SK-N-MC (cell line): ENCODE data around the gene POLR2J.
"Not testable (repeated sequence)": the region's sequence is repeated elsewhere in the genome, so short reads cannot be mapped to it uniquely, and the experiment has no call there.

ENCODE experiments used
- DNase-seq: peaks from one replicate; pipeline ENCODE4 v3.0.0-alpha.2; 2011; ENCODE audit warnings: low read depth, low spot score
- H3K27ac ChIP-seq: fragments of 200-600 bp; sonication (generic); 2 replicates; pipeline ENCODE4 v1.5.1; 2016; ENCODE audit warnings: mixed run types
- H3K36me3 ChIP-seq: fragments of 200-600 bp; sonication (generic); 2 replicates; pipeline ENCODE4 v1.6.1; 2017; ENCODE audit warnings: antibody characterized with exemption, low read length, mixed read lengths; ENCODE audit not compliant: insufficient read depth
- H3K4me3 ChIP-seq: fragments of 200-600 bp; sonication (generic); 2 replicates; pipeline ENCODE4 v1.5.1; 2016
- H3K9ac ChIP-seq: fragments of 200-600 bp; sonication (generic); 2 replicates; pipeline ENCODE4 v1.8.0; 2017; ENCODE audit warnings: mixed run types, mixed read lengths; ENCODE audit not compliant: insufficient read length
- H3K9me3 ChIP-seq: fragments of 200-600 bp; sonication (generic); 2 replicates; pipeline ENCODE4 v1.6.1; 2017; ENCODE audit warnings: low read depth, mild to moderate bottlenecking, antibody characterized with exemption, low read length, moderate library complexity, mixed read lengths

The POLR2J gene

DNA sequence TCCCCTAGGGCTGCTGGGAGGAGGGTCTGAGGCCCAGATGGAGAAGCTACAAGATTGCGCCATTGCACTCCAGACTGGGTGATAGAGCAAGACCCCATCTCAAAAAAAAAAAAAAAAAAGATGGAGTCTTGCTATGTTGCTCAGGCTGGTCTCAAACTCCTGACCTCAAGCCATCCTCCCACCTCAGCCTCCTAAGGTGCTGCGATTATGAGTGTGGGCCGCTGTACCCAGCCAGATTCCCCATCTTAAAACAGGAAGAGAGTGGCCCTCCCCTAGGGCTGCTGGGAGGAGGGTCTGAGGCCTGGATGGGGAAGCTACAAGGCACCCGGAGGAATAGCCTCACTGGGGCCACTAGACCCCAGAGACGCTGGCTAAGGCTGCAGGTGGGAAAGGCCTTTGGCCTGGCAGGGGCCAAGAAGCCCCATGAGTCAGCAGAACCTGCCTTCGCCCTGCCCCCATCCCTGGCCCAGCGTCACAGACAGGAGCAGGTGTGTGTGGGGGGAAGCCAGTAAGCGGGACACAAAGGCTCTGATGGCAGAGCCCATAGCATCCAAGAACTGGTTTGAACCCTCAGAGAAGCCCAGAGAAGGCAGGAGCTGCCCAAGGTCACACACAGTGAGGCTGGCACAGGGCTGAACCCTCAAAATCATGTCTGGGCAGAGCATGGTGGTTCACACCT lies 28.8 kb upstream of the POLR2J start:
- H3K9ac ChIP-seq, H3K4me3 ChIP-seq, H3K27ac ChIP-seq, DNase-seq, H3K9me3 ChIP-seq, H3K36me3 ChIP-seq: not testable (repeated sequence)

- H3K9me3 ChIP-seq, DNase-seq, H3K4me3 ChIP-seq, H3K27ac ChIP-seq, H3K36me3 ChIP-seq, H3K9ac ChIP-seq: not testable (repeated sequence)
These were observed 26.8 kb upstream of the POLR2J start for GRCh38 chr7:102505298-102506185.

- not testable (repeated sequence) for H3K9me3 ChIP-seq, H3K27ac ChIP-seq, H3K9ac ChIP-seq, H3K4me3 ChIP-seq, H3K36me3 ChIP-seq, DNase-seq
These were observed 24.4 kb upstream of the POLR2J start for GRCh38 chr7:102503141-102503540.

- not testable (repeated sequence) for DNase-seq
These were observed 19.6 kb upstream of the POLR2J start for GRCh38 chr7:102498321-102498720.

GRCh38 chr7:102497308-102497707 lies 18.6 kb upstream of the POLR2J start:
- not testable (repeated sequence) for H3K9me3 ChIP-seq, DNase-seq

More at GRCh38 chr7:102498321-102498720, 19.6 kb upstream of the POLR2J start:
- not testable (repeated sequence) for H3K27ac ChIP-seq, H3K4me3 ChIP-seq, H3K9ac ChIP-seq, H3K9me3 ChIP-seq, H3K36me3 ChIP-seq

GRCh38 chr7:102496861-102497260 lies 18.1 kb upstream of the POLR2J start:
- not testable (repeated sequence) for H3K9me3 ChIP-seq, DNase-seq, H3K36me3 ChIP-seq

More at GRCh38 chr7:102497308-102497707, 18.6 kb upstream of the POLR2J start:
- not testable (repeated sequence) for H3K4me3 ChIP-seq, H3K9ac ChIP-seq, H3K36me3 ChIP-seq, H3K27ac ChIP-seq

GRCh38 chr7:102494473-102495149 lies 15.9 kb upstream of the POLR2J start:
- not testable (repeated sequence) for H3K27ac ChIP-seq, DNase-seq, H3K9ac ChIP-seq, H3K4me3 ChIP-seq, H3K36me3 ChIP-seq, H3K9me3 ChIP-seq

More at GRCh38 chr7:102496861-102497260, 18.1 kb upstream of the POLR2J start:
- H3K27ac ChIP-seq, H3K9ac ChIP-seq, H3K4me3 ChIP-seq: not testable (repeated sequence)

GRCh38 chr7:102494026-102494425 lies 15.3 kb upstream of the POLR2J start:
- H3K9ac ChIP-seq, H3K4me3 ChIP-seq, H3K9me3 ChIP-seq, H3K36me3 ChIP-seq, H3K27ac ChIP-seq, DNase-seq: not testable (repeated sequence)

GRCh38 chr7:102493220-102493935 lies 14.7 kb upstream of the POLR2J start:
- not testable (repeated sequence) for H3K9me3 ChIP-seq, H3K4me3 ChIP-seq, DNase-seq, H3K36me3 ChIP-seq, H3K9ac ChIP-seq, H3K27ac ChIP-seq

DNA sequence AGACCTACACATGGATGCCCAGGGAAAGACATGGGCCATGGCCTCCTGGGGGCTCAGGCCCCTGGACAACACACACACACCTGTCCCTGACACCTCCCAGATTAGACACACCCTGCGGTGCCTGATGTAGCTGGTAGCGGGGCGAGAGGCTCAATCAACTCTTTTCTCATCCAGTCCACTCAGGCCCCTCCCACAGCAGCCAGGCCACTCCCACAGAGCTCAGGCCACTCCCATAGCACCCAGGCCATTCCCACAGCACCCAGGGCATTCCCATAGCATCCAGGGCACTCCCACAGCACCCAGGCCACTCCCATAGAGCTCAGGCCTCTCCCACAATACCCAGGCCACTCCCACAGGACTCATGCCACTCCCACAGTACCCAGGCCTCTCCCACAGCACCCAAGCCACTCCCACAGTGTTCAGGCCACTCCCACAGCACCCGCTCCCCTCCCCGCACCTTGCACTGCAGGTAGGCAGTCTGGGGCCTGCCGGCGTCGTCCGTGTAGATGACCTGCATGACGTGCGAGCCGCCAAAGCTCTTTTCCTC lies 11.9 kb upstream of the POLR2J start:
- H3K27ac ChIP-seq, H3K9me3 ChIP-seq, H3K9ac ChIP-seq, DNase-seq, H3K36me3 ChIP-seq, H3K4me3 ChIP-seq: not testable (repeated sequence)

DNA sequence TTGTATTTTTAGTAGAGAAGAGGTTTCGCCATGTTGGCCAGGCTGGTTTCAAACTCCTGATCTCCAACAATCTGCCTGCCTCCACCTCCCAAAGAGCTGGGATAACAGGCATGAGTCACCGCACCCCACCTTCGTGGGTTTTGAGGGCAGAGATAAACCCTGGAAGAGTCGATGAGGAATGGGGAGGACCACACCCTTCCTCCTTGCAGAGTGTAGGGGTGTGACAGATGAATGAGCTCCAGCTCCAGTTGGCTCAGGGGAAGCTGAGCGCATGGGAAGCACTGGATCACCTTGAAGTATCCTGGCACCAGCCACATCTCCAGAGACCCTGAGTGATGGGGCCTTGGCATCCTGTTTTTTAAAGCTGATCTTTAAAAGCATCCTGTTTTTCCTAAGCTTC lies 5.6 kb upstream of the POLR2J start:
- H3K9ac ChIP-seq, H3K36me3 ChIP-seq, H3K9me3 ChIP-seq, H3K27ac ChIP-seq, H3K4me3 ChIP-seq, DNase-seq: not testable (repeated sequence)

GRCh38 chr7:102481962-102482361 lies 3.2 kb upstream of the POLR2J start:
- H3K9me3 ChIP-seq, H3K4me3 ChIP-seq, DNase-seq, H3K36me3 ChIP-seq, H3K27ac ChIP-seq, H3K9ac ChIP-seq: not testable (repeated sequence)

- not testable (repeated sequence) for DNase-seq, H3K27ac ChIP-seq, H3K36me3 ChIP-seq, H3K4me3 ChIP-seq, H3K9me3 ChIP-seq, H3K9ac ChIP-seq
These were observed 1.4 kb upstream of the POLR2J start for GRCh38 chr7:102479982-102480637.
